ENCODE measurements around the gene ZNF132. TPM values are rescaled to one million over a fixed set of nuclear protein-coding genes. Genes with fewer than 3 reads are reported as not detected.

ZNF132 gene
- total RNA-seq, 1 experiment from 2014 or later = not detected

DNA sequence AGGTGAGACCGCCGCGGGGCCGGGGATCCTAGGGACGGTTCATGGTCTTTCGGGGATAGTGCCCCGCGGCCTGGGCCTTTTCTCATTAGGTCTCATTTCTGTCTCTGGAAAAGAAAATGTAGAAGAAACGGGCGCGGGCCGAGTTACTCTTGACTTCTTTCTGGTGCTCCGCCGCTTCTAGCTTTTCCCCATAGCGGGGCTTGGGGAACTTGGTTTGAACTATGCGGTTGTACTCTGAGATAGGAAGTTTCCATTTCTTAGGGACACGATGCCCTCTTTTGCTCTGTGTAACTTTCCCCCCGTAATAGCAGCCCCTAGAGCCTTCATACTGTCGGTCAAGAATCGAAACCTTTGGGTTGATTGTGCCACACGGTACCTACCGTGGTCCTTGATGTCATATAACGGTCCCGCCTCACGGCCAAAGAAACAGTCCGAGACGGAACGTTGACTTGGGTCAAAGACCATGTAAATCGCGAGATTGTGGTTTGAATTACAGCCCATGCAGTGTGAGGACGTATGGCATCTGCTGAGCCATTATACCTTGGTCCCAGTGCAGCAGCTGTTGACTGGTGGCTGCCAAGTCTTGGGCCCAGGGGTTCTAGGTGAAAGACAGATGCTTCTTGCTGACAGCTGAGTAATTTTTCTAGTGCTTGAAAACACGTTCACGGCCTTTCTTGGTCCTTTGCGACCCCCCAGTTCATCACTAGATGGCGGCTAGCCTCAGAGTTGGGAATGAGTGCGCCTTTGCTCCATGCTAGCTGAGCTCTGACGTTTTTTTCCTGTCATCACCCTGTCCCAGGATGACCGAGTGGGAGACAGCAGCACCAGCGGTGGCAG lies 52.4 kb downstream of the ZNF132 start:
- no peak for DNase-seq (ENCODE audit: low spot score)

DNA sequence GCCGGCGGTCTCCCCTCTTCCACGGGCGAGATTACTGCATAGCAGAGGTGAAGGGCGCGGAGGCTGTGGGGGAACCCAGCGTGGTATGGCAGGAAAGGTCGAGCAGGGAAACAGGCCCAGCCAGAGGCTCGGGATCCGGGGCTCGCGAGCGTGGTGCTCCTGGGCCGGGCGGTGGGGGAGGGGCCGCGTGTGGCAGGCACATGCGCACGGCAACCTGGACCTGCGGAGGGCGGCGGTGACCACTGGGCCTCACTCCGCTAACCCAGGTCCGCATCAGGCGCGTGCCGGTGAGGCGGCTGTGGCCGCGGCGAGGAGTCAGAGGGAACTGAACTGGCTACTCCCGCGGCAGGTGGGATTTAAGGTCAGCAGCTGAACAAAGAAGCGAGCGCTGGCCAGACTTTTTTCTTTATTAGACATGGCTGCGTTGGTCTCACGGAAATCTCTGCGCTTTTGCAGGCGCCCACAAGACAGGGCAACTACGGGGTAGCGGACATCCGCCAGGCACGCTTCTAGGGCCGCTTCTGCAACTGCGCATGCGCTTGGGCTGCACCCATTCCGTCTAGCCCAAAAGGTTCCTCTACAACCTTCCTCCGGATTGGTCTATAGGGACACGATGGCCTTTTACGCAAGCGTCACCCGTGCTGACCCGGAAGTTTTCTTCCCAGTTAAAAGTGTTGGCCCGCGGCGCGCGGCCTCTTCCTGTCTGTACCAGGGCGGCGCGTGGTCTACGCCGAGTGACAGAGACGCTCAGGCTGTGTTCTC lies 53.2 kb downstream of the ZNF132 start, which contains the start of gene RPS5:
TSS of gene RPS5 (plus strand) at position 694 of the 762 bp plus-strand sequence. CDS start 869 bp downstream, outside the sequence.
- peak; percentile 100 for DNase-seq (ENCODE audit: low spot score)

DNA sequence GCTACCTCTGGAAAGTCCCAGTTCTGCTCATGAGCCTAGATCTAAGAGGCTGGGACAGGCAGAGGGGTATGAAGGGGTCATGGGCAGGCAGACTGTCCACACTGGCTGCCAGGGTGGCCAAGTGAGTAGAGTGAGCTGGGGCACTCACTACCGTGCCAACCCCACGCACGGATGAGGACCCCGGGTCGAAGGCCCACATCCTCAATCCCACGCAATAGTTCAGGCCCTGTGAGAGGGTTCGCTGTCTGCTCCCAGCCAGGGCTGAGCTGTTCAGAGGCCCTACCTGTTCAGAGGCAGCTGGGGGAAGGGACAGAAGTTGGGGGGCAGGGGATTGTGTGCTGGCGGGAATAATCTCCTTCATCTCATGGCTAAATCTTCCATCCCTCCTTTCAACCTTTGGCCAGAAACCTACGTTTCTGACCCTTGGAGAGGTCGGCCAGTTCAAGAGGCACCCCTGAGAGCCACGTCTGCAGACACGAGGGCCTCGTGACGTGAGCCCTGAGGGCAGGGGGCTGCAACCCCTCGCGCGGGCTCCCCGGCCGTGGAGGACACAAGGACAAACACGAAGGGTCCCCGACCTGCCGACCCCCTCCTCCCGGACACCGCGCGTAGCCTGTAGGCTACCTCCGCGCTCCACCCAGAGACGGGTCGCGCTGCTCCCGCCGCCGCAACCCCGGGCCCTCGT lies 53.9 kb downstream of the ZNF132 start:
- DNase-seq (ENCODE audit: low spot score) = peak; percentile 63

DNA sequence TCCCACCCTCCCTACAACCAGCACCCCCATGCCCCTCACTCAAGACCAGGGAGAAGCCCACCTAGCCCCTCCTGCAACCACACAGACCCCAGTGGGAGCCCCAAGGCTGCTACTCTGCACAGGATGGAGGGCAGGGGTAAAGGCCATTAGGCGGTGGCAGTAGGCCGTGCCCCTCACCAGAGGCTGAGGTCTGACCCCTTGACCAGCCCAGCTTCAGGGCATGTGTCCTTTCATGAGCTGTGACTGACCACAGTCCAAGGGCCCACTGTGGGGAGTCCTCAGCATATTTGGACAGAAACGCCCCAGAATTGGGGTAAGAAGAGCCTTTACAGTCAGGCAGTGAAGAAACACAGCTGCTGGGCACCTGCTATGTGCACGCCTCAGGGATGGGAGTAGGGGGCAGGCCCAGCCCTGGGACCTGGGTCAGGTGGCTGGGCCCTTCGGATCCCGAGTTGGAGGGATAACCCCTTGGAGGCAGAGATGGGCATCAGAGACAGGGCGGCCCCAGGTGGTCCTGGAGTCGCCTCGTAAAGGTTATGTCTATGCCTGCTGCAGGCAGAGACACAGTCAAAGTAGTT lies 54.6 kb downstream of the ZNF132 start:
- DNase-seq (ENCODE audit: low spot score) = no peak

DNA sequence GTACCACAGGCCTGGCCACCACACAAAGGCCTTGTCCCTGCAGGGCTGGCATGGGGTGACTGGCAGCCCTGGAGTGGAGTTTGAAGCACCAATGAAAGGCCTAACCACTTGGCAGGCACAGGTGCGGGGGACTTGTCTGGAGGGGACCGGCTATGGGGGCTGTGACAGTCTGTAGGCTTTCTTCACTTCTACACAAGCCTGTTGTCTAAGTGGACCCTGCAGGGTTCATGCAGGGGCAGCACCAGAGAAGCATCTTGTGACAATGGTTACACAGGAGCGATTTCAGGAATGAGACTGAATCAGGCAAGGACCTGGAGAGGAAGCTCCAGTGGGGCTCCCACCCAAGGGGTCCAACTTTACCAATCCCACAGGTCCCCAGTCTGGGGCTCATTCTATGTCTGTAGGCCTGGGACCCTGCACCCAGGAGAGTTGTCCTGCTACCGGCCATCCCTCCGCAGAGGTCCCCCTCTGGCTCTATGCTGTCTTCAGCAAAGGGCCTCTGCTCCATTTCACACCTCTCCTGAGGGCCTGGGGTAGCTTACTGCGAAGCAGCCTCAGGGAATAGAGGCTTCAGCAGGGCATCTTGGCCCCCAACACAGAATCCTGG lies 56.9 kb downstream of the ZNF132 start:
- no peak for DNase-seq (ENCODE audit: low spot score)

Small RNAs within 50 kb of the gene (small RNA-seq; reads per million reads assigned to genes)
- gene MIR4754 (not detected), gene RNU6-1337P (not detected)

Other genes with a start within 250 kb of the ZNF132 start
- 60.1 and 64.8 TPM in 2 replicates for gene ZNF544, start 211.2 kb downstream of the ZNF132 start, total RNA-seq (2014; rRNA removed; shearing (Covaris generic))
- gene ZNF8, start 161.2 kb downstream of the ZNF132 start, total RNA-seq (2014; rRNA removed; shearing (Covaris generic)) = 6.4 and 8.5 TPM in 2 replicates
- gene ERVK3-1, start 134.8 kb downstream of the ZNF132 start, total RNA-seq (2014; rRNA removed; shearing (Covaris generic)) = 74.2 and 83.4 TPM in 2 replicates
- gene ZSCAN22, start 113.2 kb downstream of the ZNF132 start, total RNA-seq (2014; rRNA removed; shearing (Covaris generic)) = 3.6 and 3.7 TPM in 2 replicates
- gene A1BG, start 86.7 kb downstream of the ZNF132 start, total RNA-seq (2014; rRNA removed; shearing (Covaris generic)) = 0.47 TPM in 1 of 2 replicates, not detected in the other
- gene ZNF497, start 77.4 kb downstream of the ZNF132 start, total RNA-seq (2014; rRNA removed; shearing (Covaris generic)) = 2.0 and 6.0 TPM in 2 replicates
- 8.3 and 10.4 TPM in 2 replicates for gene ZNF837, start 59.1 kb downstream of the ZNF132 start, total RNA-seq (2014; rRNA removed; shearing (Covaris generic))
- 5,822 and 6,132 TPM in 2 replicates for gene RPS5, start 52.9 kb downstream of the ZNF132 start, total RNA-seq (2014; rRNA removed; shearing (Covaris generic))
- gene RNF225, start 44.5 kb downstream of the ZNF132 start, total RNA-seq (2014; rRNA removed; shearing (Covaris generic)) = 0.58 and 0.99 TPM in 2 replicates
- 26.6 and 33.1 TPM in 2 replicates for gene ZNF584, start 31.5 kb downstream of the ZNF132 start, total RNA-seq (2014; rRNA removed; shearing (Covaris generic))
- 10.4 and 20.9 TPM in 2 replicates for gene ZNF324B, start 11.5 kb upstream of the ZNF132 start, total RNA-seq (2014; rRNA removed; shearing (Covaris generic))
- gene ZNF324, start 26.9 kb upstream of the ZNF132 start, total RNA-seq (2014; rRNA removed; shearing (Covaris generic)) = 28.6 and 29.5 TPM in 2 replicates
- gene ZNF446, start 36.2 kb upstream of the ZNF132 start, total RNA-seq (2014; rRNA removed; shearing (Covaris generic)) = 19.2 and 22.7 TPM in 2 replicates
- gene SLC27A5, start 71.8 kb upstream of the ZNF132 start, total RNA-seq (2014; rRNA removed; shearing (Covaris generic)) = 60.6 and 74.5 TPM in 2 replicates
- 25.6 and 27.4 TPM in 2 replicates for gene ZBTB45, start 79.7 kb upstream of the ZNF132 start, total RNA-seq (2014; rRNA removed; shearing (Covaris generic))
- gene TRIM28, start 103.9 kb upstream of the ZNF132 start, total RNA-seq (2014; rRNA removed; shearing (Covaris generic)) = 1,771 and 1,829 TPM in 2 replicates
- 236 and 268 TPM in 2 replicates for gene CHMP2A, start 115.0 kb upstream of the ZNF132 start, total RNA-seq (2014; rRNA removed; shearing (Covaris generic))
- 201 and 242 TPM in 2 replicates for gene UBE2M, start 118.5 kb upstream of the ZNF132 start, total RNA-seq (2014; rRNA removed; shearing (Covaris generic))
- gene MZF1, start 133.2 kb upstream of the ZNF132 start, total RNA-seq (2014; rRNA removed; shearing (Covaris generic)) = 92.5 and 94.8 TPM in 2 replicates

All from HT-29 (cell line).